Urinary bladder (tissue), 4 donors: ENCODE measurements around the gene NPAS2. TPM values are rescaled to one million over a fixed set of nuclear protein-coding genes. Genes with fewer than 3 reads are reported as not detected.

Experiments
- DNase-seq: peaks from one replicate; pipeline ENCODE4 v3.0.0-alpha.2; 2015; ENCODE audit errors: extremely low spot score
- H3K27ac ChIP-seq: one replicate; pipeline ENCODE4 v1.5.1; 2013; ENCODE audit warnings: low read depth, mild to moderate bottlenecking, moderate library complexity
- H3K36me3 ChIP-seq: one replicate; pipeline ENCODE4 v1.6.1; 2013; ENCODE audit warnings: mild to moderate bottlenecking, moderate library complexity; ENCODE audit not compliant: insufficient read depth
- H3K4me1 ChIP-seq: one replicate; pipeline ENCODE4 v1.6.1; 2013; ENCODE audit warnings: mild to moderate bottlenecking, moderate library complexity; ENCODE audit not compliant: insufficient read depth
- H3K4me3 ChIP-seq: one replicate; pipeline ENCODE4 v1.5.1; 2013; ENCODE audit warnings: low read depth, low read length
- WGBS: extraction: QIAGEN DNeasy Blood & Tissue Kit; methylation state at CpG from one replicate; pipeline ENCODE4 v1.1.7; 2013; 5-methylcytosine and 5-hydroxymethylcytosine counted together
- polyA plus RNA-seq: library from polyadenylated mRNA; stranded (reverse); fragments of 200-250 nt; gene quantifications from one replicate; pipeline ENCODE4 v1.2.3, GENCODE V29; 2013
- total RNA-seq: library from RNA; depleted of rRNA; stranded (reverse); fragments of >200 nt; gene quantifications from one replicate; pipeline ENCODE4 v1.2.3, GENCODE V29; 2014
- donor health status: healthy with polysubstance abuse.
- donor health status: healthy.

The NPAS2 gene
- total and polyA plus RNA-seq, 2 donors: 11.8 to 35.0 TPM

- peak overlapping the region; percentile 92 for H3K4me3 ChIP-seq
- WGBS: 3% methylated on average over 60 of the region's 60 CpGs
- peak overlapping the region; percentile 49 for H3K27ac ChIP-seq
- H3K36me3 ChIP-seq: no peaks in the 10 kb centered on the region
- DNase-seq: no peak
- H3K4me1 ChIP-seq: no peaks in the 10 kb centered on the region
Measured at GRCh38 chr2:100820523-100821254, 750 bp downstream of the NPAS2 start.

- Histone ChIP-seq H3K4me1 (no peaks in the 10 kb centered on the region), H3K27ac (peak overlapping the region; percentile 48), H3K36me3 (no peaks in the 10 kb centered on the region), H3K4me3 (peak overlapping the region; percentile 92)
- DNase-seq: no peak
- WGBS: 42% methylated on average over 14 of the region's 14 CpGs
Measured at GRCh38 chr2:100821255-100821910, 1.4 kb downstream of the NPAS2 start.

- DNase-seq: no peak
- 66% methylated on average over 9 of the region's 9 CpGs for WGBS
- Histone ChIP-seq H3K27ac (no peak overlapping the region), H3K4me3 (no peak overlapping the region), H3K4me1 (no peaks in the 10 kb centered on the region), H3K36me3 (no peaks in the 10 kb centered on the region)
Measured at GRCh38 chr2:100821911-100822265, 1.9 kb downstream of the NPAS2 start.

- no peaks in the 10 kb centered on the region for H3K4me1 ChIP-seq
- no peak overlapping the region for H3K27ac ChIP-seq
Measured at GRCh38 chr2:100822587-100823248, 2.8 kb downstream of the NPAS2 start.

DNA sequence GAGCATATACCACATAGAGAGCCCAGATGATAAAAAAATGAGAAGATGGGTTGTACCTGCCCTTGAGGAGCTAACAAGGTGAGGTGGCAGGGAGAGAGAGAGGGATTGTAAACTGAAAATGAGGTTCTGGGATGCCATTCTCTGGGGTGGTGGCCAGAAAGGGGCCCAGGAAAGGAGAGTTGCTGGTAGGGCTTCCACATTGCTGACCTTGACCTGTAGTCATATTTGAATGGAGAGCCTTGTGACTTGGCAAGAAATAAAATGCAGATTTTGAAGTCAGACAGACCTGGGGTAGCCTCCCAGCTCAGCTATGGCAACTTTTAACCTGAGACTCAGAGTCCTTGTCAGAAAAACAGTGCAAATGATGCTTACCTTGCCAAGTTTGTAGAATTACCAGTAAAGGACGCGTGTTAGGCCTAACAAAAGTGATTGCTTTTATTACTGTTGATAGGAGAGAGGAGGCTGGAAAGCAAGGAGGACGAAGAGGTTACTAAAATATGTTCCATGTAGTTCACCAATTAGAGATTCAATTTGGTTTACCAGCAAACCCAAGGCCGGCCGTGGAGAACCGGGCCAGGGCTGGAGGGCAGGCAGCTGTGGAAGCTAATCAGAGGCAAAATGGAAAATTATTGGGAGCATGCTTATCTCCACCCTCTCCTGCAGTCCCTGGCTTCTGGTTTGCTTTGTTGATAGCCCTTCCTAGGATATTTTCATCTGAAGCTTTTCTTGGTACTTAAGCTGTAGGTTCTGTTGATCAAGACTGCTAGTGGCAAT is 3.9 kb downstream of the NPAS2 start:
- no peak overlapping the region for H3K4me3 ChIP-seq
- DNase-seq: no peak
- H3K4me1 ChIP-seq: no peaks in the 10 kb centered on the region
- no peaks in the 10 kb centered on the region for H3K36me3 ChIP-seq
- H3K27ac ChIP-seq: no peak overlapping the region
- WGBS: 91% methylated on average over 6 of the region's 6 CpGs

More at GRCh38 chr2:100822587-100823248, 2.8 kb downstream of the NPAS2 start:
- H3K36me3 ChIP-seq: no peaks in the 10 kb centered on the region
- no peak overlapping the region for H3K4me3 ChIP-seq
- 48% methylated on average over 9 of the region's 9 CpGs for WGBS
- DNase-seq: no peak

GRCh38 chr2:100824842-100825241 is 4.9 kb downstream of the NPAS2 start:
- Histone ChIP-seq H3K4me3 (no peak overlapping the region), H3K27ac (no peak overlapping the region), H3K4me1 (no peaks in the 10 kb centered on the region), H3K36me3 (no peaks in the 10 kb centered on the region)
- WGBS: 94% methylated on average over 5 of the region's 5 CpGs
- no peak for DNase-seq

- no peak for DNase-seq
- H3K4me1 ChIP-seq: no peaks in the 10 kb centered on the region
- H3K36me3 ChIP-seq: no peaks in the 10 kb centered on the region
- H3K4me3 ChIP-seq: no peak overlapping the region
- 90% methylated on average over 2 of the region's 2 CpGs for WGBS
- H3K27ac ChIP-seq: no peak overlapping the region
Measured at GRCh38 chr2:100826494-100826893, 6.6 kb downstream of the NPAS2 start.

GRCh38 chr2:100831158-100831750 is 11.3 kb downstream of the NPAS2 start:
- Histone ChIP-seq H3K36me3 (no peaks in the 10 kb centered on the region), H3K4me3 (no peak overlapping the region), H3K27ac (no peak overlapping the region), H3K4me1 (peaks cover 1% of the 10 kb centered on the region)
- 80% methylated on average over 9 of the region's 9 CpGs for whole genome bisulfite sequencing
- no peak for DNase-seq

DNA sequence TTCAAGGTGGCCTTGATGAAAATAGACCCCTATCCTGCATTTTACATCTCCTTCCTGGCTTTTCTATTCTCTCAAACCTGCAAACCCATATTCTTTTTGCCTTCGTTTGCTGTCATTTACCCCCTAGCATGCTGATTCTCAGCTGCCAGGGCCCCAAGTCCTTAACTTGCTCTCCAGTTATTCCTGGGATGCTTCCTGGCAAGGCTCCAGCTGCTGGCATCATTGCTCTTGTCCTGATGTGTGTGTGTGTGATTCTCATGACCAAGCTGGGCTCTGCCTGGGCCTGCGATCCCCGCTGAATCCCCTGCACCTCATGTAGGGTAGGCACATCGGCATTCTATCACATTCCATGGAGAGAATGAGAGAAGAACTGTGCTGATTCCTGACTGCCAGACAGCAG is 11.9 kb downstream of the NPAS2 start:
- no peak for DNase-seq
- no peaks in the 10 kb centered on the region for H3K36me3 ChIP-seq
- no peak overlapping the region for H3K4me3 ChIP-seq
- peaks cover 1% of the 10 kb centered on the region for H3K4me1 ChIP-seq
- WGBS: 87% methylated on average over 4 of the region's 4 CpGs
- H3K27ac ChIP-seq: no peak overlapping the region

DNA sequence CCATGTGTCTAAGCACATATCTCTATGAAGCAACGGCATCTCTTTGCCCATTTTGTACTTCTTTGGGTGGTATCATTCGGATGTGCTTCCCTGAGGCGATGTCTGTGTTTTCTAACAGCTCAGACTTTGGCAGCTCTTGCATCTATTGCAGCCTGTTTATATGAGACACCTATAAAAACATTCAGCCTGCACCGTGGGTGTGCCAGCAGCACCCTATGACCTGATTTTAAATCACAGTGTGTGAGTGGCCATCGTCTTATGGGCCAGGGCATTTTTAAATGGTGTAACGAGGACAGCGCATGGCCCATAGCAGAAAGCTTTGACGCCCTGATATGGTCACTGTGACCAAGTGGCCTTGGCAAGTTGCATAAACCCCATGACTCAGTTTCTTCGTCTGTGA is 12.9 kb downstream of the NPAS2 start:
- no peak overlapping the region for H3K27ac ChIP-seq
- H3K4me1 ChIP-seq: peaks cover 1% of the 10 kb centered on the region
- H3K4me3 ChIP-seq: no peak overlapping the region
- no peak for DNase-seq
- no peaks in the 10 kb centered on the region for H3K36me3 ChIP-seq
- WGBS: 46% methylated on average over 9 of the region's 9 CpGs

DNA sequence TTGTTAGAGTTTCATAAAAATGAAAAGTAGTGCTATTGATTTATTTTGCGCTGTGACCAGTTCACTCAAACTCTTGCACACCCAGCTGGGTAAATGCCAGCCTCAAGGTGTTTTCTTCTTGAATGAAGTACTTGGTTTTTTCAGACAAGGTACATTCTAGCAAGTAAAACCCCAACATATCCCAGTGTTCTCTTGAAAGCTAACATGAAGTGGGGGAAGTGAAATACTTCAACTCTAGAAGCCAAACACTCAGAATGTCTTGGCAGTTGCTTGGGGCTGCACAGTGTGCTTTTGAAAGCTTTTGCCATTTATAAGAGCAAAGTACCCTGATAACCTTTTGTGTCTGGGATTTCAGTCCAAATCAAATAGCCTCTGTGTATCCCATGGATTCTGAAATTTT is 13.4 kb downstream of the NPAS2 start:
- Histone ChIP-seq H3K4me1 (peaks cover 1% of the 10 kb centered on the region), H3K36me3 (no peaks in the 10 kb centered on the region), H3K4me3 (no peak overlapping the region), H3K27ac (no peak overlapping the region)
- WGBS: 97% methylated on average over 1 of the region's 1 CpG
- DNase-seq: no peak

- no peak for DNase-seq
- H3K27ac ChIP-seq: no peak overlapping the region
- H3K4me3 ChIP-seq: no peak overlapping the region
- peaks cover 1% of the 10 kb centered on the region for H3K4me1 ChIP-seq
- no peaks in the 10 kb centered on the region for H3K36me3 ChIP-seq
- WGBS: 89% methylated on average over 10 of the region's 10 CpGs
Measured at GRCh38 chr2:100834221-100834620, 14.3 kb downstream of the NPAS2 start.

DNA sequence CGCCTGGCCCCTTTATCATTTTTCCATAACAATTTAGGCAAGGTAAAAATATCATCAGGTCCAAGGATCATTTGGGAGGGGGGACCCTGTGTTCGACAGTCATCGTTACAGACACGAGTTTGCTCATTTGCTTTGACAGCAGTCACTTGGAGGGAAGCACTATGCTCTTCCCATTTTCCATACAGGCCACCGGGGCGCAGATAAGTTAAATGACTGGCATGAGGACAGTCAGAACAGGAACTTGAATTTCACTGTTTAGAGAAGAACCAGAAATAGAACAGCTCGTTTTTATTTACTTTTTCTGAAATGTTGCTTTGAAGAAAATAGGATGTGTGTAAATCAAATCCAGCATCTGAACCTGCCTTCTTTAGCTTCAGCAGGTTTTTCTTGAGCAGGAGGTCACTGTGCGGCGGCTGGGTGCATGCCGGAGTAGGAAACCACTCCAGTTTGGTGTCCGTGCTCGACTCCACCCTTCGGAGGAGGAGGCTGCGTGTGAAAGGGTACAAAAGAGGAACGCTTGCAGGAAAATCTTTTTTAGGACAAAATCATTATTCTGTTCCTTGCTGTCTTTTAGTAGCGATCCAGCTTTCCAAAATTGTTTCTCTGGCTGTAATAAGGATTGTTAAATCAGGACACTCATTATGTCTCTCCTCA is 15.2 kb downstream of the NPAS2 start:
- no peak overlapping the region for H3K4me3 ChIP-seq
- H3K4me1 ChIP-seq: peaks cover 1% of the 10 kb centered on the region
- no peak for DNase-seq
- H3K36me3 ChIP-seq: no peaks in the 10 kb centered on the region
- WGBS: 74% methylated on average over 16 of the region's 16 CpGs
- H3K27ac ChIP-seq: no peak overlapping the region
